NOMO-1 (cell line): Measurements from ENCODE around the gene UBE2E2.

Source experiments
- DNase-seq, 2 experiments: peaks; one replicate each; lab custom pipeline; 2025; ENCODE audit not compliant: unreplicated experiment in 2 of 2; lab: John Stamatoyannopoulos, UW

The UBE2E2 gene

GRCh38 chr3:23376516-23377248 lies 173.6 kb downstream of the UBE2E2 start:
- DNase-seq: no peak

GRCh38 chr3:23377928-23378672 lies 175.0 kb downstream of the UBE2E2 start:
- DNase-seq: peak; percentile 4 to 41

GRCh38 chr3:23383875-23384274 lies 180.7 kb downstream of the UBE2E2 start:
- DNase-seq: no peak

GRCh38 chr3:23385327-23385726 lies 182.2 kb downstream of the UBE2E2 start:
- no peak for DNase-seq

GRCh38 chr3:23387286-23387918 lies 184.3 kb downstream of the UBE2E2 start:
- DNase-seq: no peak

GRCh38 chr3:23389089-23389488 lies 186.0 kb downstream of the UBE2E2 start:
- no peak for DNase-seq

- no peak for DNase-seq
Observed at GRCh38 chr3:23389686-23390085, 186.6 kb downstream of the UBE2E2 start.

GRCh38 chr3:23390446-23390845 lies 187.3 kb downstream of the UBE2E2 start:
- DNase-seq: no peak

- no peak for DNase-seq
Observed at GRCh38 chr3:23390989-23391553, 187.9 kb downstream of the UBE2E2 start.

- no peak for DNase-seq
Observed at GRCh38 chr3:23395115-23395514, 192.0 kb downstream of the UBE2E2 start.

- DNase-seq: no peak
Observed at GRCh38 chr3:23396746-23397145, 193.6 kb downstream of the UBE2E2 start.

- no peak for DNase-seq
Observed at GRCh38 chr3:23399221-23399620, 196.1 kb downstream of the UBE2E2 start.

- peak; percentile 40 to 74 for DNase-seq
Observed at GRCh38 chr3:23402728-23403492, 199.8 kb downstream of the UBE2E2 start.

- no peak for DNase-seq
Observed at GRCh38 chr3:23404246-23404645, 201.1 kb downstream of the UBE2E2 start.

GRCh38 chr3:23405081-23405480 lies 202.0 kb downstream of the UBE2E2 start:
- DNase-seq: no peak

GRCh38 chr3:23406601-23407000 lies 203.5 kb downstream of the UBE2E2 start:
- DNase-seq: no peak

GRCh38 chr3:23418026-23418425 lies 214.9 kb downstream of the UBE2E2 start:
- DNase-seq: no peak

GRCh38 chr3:23421811-23422516 lies 218.8 kb downstream of the UBE2E2 start:
- DNase-seq: no peak

- no peak for DNase-seq
Observed at GRCh38 chr3:23422517-23422851, 219.4 kb downstream of the UBE2E2 start.

GRCh38 chr3:23425410-23425809 lies 222.3 kb downstream of the UBE2E2 start:
- DNase-seq: no peak
